ENCODE results near the gene DNPH1.

Gene DNPH1

GRCh38 chr6:43258180-43258579, 28.9 kb upstream of the DNPH1 start:
- no peak for DNase-seq (ENCODE audit: low read depth in 2 of 2)
- no peak for TF ChIP-seq CTCF (IDR thresholded peaks at IDR 0.05; ENCODE audit: low read depth, low read length)
- no peak overlapping the region for H3K4me3 ChIP-seq (replicated peaks in 1 of 2; ENCODE audit: low read depth in 2 of 2, low read length in 2 of 2)

GRCh38 chr6:43257367-43258145, 28.3 kb upstream of the DNPH1 start:
- TF ChIP-seq CTCF (IDR thresholded peaks at IDR 0.05; ENCODE audit: low read depth, low read length), result no peak
- H3K4me3 ChIP-seq (replicated peaks in 1 of 2; ENCODE audit: low read depth in 2 of 2, low read length in 2 of 2), result no peak overlapping the region
- no peak for DNase-seq (ENCODE audit: low read depth in 2 of 2)

- no peak for DNase-seq (ENCODE audit: low read depth in 2 of 2)
- no peak for TF ChIP-seq CTCF (IDR thresholded peaks at IDR 0.05; ENCODE audit: low read depth, low read length)
- H3K4me3 ChIP-seq (replicated peaks in 1 of 2; ENCODE audit: low read depth in 2 of 2, low read length in 2 of 2), result no peak overlapping the region
Measured at GRCh38 chr6:43256670-43257366, 27.5 kb upstream of the DNPH1 start.

GRCh38 chr6:43255408-43256054, 26.2 kb upstream of the DNPH1 start:
- no peak for TF ChIP-seq CTCF (IDR thresholded peaks at IDR 0.05; ENCODE audit: low read depth, low read length)
- H3K4me3 ChIP-seq (replicated peaks in 1 of 2; ENCODE audit: low read depth in 2 of 2, low read length in 2 of 2), result no peak overlapping the region
- DNase-seq (ENCODE audit: low read depth in 2 of 2), result no peak

GRCh38 chr6:43254846-43255245, 25.6 kb upstream of the DNPH1 start:
- H3K4me3 ChIP-seq (replicated peaks in 1 of 2; ENCODE audit: low read depth in 2 of 2, low read length in 2 of 2), result no peak overlapping the region
- no peak for TF ChIP-seq CTCF (IDR thresholded peaks at IDR 0.05; ENCODE audit: low read depth, low read length)
- DNase-seq (ENCODE audit: low read depth in 2 of 2), result no peak

GRCh38 chr6:43254138-43254817, 25.0 kb upstream of the DNPH1 start:
- peak in 1 of 2 donors; percentile 41 for DNase-seq (ENCODE audit: low read depth in 2 of 2)
- H3K4me3 ChIP-seq (replicated peaks in 1 of 2; ENCODE audit: low read depth in 2 of 2, low read length in 2 of 2), result no peak overlapping the region
- TF ChIP-seq CTCF (IDR thresholded peaks at IDR 0.05; ENCODE audit: low read depth, low read length), result no peak
